IPS-18a (cell line): Measurements from ENCODE around the gene ITPRIP.

ENCODE experiments used
- H3K27ac ChIP-seq: one replicate; pipeline ENCODE4 v1.5.1; 2013; ENCODE audit warnings: low read length
- H3K27me3 ChIP-seq: one replicate; pipeline ENCODE4 v1.6.1; 2013; ENCODE audit warnings: mild to moderate bottlenecking, low read length; ENCODE audit not compliant: control insufficient read depth, insufficient read depth
- H3K36me3 ChIP-seq: one replicate; pipeline ENCODE4 v1.6.1; 2013; ENCODE audit warnings: low read depth, low read length; ENCODE audit not compliant: control insufficient read depth
- H3K4me1 ChIP-seq: one replicate; pipeline ENCODE4 v1.6.1; 2013; ENCODE audit warnings: low read depth, low read length; ENCODE audit not compliant: control insufficient read depth
- H3K4me3 ChIP-seq: one replicate; pipeline ENCODE4 v1.5.1; 2013; ENCODE audit warnings: low read length
- H3K9ac ChIP-seq: one replicate; pipeline ENCODE4 v1.6.1; 2013; ENCODE audit warnings: mild to moderate bottlenecking, low read length, moderate library complexity
- H3K9me3 ChIP-seq: one replicate; pipeline ENCODE4 v1.6.1; 2013; ENCODE audit warnings: low read depth, low read length; ENCODE audit not compliant: control insufficient read depth

Gene ITPRIP

DNA sequence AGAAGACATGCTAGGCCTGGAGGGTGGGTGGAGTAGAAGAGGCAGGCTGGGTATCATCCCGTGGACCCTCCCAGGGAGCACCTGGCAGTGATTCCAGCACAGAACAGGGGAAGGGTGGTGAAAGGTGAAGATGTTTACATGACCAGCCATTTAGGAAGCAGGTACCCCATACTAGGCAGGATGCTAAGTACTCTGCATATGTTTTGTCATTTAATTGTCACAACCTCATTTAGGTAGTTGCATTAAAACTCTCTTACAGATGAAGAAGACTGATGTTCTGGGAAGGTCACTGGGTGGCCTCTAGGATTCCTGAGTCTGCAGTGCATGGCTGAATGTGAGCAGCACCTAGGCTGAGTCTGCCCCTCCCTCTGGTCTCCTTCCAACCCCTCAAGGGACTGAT, 15.2 kb downstream of the ITPRIP start:
- Histone ChIP-seq H3K9me3 (no peaks in the 10 kb centered on the region), H3K36me3 (no peaks in the 10 kb centered on the region), H3K4me3 (no peak overlapping the region), H3K4me1 (peaks cover 51% of the 10 kb centered on the region), H3K9ac (no peak overlapping the region), H3K27me3 (no peaks in the 10 kb centered on the region), H3K27ac (no peak overlapping the region)

- Histone ChIP-seq H3K4me1 (peaks cover 51% of the 10 kb centered on the region), H3K4me3 (no peak overlapping the region), H3K27me3 (no peaks in the 10 kb centered on the region), H3K9ac (no peak overlapping the region), H3K27ac (no peak overlapping the region), H3K36me3 (no peaks in the 10 kb centered on the region), H3K9me3 (no peaks in the 10 kb centered on the region)
These were observed 15.9 kb downstream of the ITPRIP start for GRCh38 chr10:104322416-104322782.

- H3K9ac ChIP-seq: no peak overlapping the region
- peaks cover 49% of the 10 kb centered on the region for H3K4me1 ChIP-seq
- no peak overlapping the region for H3K4me3 ChIP-seq
- H3K36me3 ChIP-seq: no peaks in the 10 kb centered on the region
- H3K27me3 ChIP-seq: no peaks in the 10 kb centered on the region
- no peak overlapping the region for H3K27ac ChIP-seq
- H3K9me3 ChIP-seq: no peaks in the 10 kb centered on the region
These were observed 16.4 kb downstream of the ITPRIP start for GRCh38 chr10:104321725-104322415.

GRCh38 chr10:104321226-104321625, 17.0 kb downstream of the ITPRIP start:
- no peaks in the 10 kb centered on the region for H3K9me3 ChIP-seq
- no peaks in the 10 kb centered on the region for H3K27me3 ChIP-seq
- no peak overlapping the region for H3K27ac ChIP-seq
- no peaks in the 10 kb centered on the region for H3K36me3 ChIP-seq
- H3K9ac ChIP-seq: no peak overlapping the region
- H3K4me1 ChIP-seq: peaks cover 45% of the 10 kb centered on the region
- H3K4me3 ChIP-seq: no peak overlapping the region

DNA sequence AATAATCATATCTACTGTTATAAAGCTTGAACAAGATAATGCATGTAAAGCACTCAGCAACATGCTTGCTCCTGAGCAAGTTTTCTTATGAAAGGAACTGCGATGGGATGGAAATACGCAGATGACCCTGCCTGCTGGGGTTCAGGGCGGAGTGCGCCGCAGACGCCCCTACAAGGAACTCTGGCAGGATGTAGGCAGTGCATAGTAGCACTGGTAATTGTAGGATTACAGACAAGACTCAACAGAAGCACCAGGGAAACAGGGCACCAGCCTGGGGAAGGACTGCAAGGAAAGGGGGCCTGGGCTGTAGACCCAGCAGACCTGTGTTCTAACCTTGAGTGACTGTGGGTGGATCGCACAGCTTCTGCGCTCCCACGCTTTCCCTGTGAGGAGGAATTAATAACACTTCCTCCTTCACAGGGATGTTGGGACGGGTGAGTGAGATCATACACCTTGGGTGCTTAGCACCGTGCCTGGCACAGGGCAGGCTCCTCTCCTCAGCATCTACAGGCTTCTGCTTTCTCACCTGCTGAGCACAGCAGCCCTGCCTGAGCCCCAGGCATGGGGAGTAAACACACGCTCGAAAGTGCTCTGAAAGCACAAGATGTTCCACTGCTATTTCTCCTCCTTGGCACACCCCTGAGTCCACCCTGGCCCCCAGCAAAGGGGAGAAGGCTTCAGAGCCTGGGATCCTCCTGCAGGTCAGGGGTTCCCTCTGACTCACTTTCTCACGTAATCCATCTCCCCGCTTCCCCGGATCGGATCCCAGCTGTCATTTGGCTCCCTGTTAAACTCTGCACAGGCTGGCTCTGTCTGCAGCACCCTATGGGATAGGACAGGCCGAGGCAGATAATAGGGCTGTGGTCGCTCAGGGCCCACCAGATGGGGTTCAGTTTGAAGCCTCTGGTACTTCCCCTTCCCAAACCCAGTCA, 19.2 kb downstream of the ITPRIP start:
- peaks cover 43% of the 10 kb centered on the region for H3K4me1 ChIP-seq
- no peak overlapping the region for H3K9ac ChIP-seq
- no peak overlapping the region for H3K4me3 ChIP-seq
- no peak overlapping the region for H3K27ac ChIP-seq
- no peaks in the 10 kb centered on the region for H3K9me3 ChIP-seq
- H3K27me3 ChIP-seq: no peaks in the 10 kb centered on the region
- peaks cover 12% of the 10 kb centered on the region for H3K36me3 ChIP-seq

- Histone ChIP-seq H3K27ac (no peak overlapping the region), H3K9ac (no peak overlapping the region), H3K4me1 (peaks cover 35% of the 10 kb centered on the region), H3K9me3 (no peaks in the 10 kb centered on the region), H3K27me3 (no peaks in the 10 kb centered on the region), H3K36me3 (peaks cover 19% of the 10 kb centered on the region), H3K4me3 (no peak overlapping the region)
These were observed 19.9 kb downstream of the ITPRIP start for GRCh38 chr10:104318326-104318725.

DNA sequence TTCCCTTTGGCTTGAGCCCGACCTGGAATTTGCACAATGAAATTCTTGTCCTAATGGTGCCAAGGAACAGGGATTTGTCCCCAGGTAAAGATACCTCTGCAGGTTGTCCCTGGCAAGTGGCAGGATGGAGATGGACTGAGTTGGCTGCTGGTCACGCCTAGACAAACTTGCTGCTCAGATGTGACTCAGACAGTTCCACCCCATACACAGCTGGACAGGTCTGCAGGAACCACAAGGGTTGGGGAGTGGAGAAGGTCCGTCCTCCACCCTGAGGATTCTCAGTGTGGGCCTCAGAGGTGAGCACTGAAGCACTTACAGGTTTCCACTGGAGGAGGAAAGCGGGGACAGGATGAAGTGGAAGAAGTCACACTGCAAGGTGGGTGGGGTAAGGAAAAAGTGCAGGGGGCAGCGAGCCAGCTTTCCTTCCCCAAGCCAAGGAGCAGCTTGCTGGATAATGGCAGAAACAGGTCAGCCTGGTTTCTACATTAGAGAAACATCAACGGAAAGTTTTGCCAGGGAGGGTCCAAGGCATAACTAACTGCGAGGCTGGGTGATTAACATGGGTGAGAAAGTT, 20.5 kb downstream of the ITPRIP start:
- H3K27me3 ChIP-seq: no peaks in the 10 kb centered on the region
- H3K9ac ChIP-seq: no peak overlapping the region
- H3K27ac ChIP-seq: no peak overlapping the region
- H3K4me1 ChIP-seq: peaks cover 30% of the 10 kb centered on the region
- H3K9me3 ChIP-seq: no peaks in the 10 kb centered on the region
- H3K4me3 ChIP-seq: no peak overlapping the region
- peaks cover 25% of the 10 kb centered on the region for H3K36me3 ChIP-seq

DNA sequence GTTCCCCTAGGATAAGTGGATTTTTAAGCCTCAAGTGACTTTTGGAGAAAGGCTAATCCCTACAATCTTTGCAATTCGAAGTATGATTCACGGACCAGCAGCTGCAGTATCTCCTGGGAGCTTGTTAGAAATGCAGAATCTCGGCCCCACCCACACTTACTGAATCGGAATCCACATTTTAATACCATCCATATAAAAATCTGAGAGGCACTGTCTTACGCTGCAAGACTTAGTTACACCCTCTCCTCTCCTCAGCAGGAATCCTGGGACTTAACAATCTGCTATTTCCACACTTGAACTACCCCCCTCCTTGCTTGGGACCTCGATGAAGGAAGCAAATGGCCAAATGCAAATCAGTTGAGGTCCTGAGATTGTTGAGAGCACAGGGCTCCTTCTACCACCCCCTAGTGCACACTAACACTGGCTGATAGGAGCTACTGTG, 21.0 kb downstream of the ITPRIP start:
- Histone ChIP-seq H3K27me3 (no peaks in the 10 kb centered on the region), H3K27ac (no peak overlapping the region), H3K4me1 (peaks cover 25% of the 10 kb centered on the region), H3K36me3 (peaks cover 29% of the 10 kb centered on the region), H3K9ac (no peak overlapping the region), H3K9me3 (no peaks in the 10 kb centered on the region), H3K4me3 (no peak overlapping the region)

DNA sequence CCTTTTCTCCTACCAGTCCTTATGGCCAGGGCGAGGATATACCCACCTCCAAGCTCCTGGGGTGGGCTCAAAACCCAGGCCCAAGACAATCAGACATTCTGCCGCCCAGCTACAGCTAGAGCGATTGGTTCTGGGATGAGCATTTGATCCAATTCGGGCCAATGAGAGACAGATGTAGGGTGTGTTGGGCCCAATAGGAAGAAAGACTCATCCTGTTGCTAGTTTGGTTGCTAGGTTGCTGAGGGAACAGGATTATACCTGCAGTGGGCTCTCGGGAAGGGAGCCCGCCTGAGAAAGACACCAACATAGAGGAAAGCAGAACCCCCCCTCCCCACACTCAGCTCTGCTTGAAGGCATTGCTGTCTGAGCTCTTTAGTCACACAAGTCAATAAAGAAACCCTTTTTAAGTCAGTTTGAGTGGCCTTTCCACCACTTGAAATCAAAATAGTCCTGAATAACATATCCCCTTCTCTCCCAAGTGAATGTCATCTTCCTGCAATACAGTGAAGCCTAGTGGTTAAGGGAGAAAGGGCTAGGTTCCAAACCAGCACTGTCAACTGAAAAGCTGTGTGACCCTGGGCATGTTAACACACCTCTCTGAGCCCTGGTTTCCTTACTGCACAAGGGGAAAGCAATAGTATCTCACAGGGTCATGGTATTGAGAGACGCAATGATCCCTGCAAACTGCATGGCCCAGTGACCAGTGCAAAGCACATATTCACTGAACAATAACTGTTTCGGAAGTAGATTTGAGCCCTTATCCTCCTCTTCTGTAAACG, 21.8 kb downstream of the ITPRIP start:
- H3K4me3 ChIP-seq: no peak overlapping the region
- H3K9ac ChIP-seq: no peak overlapping the region
- peaks cover 20% of the 10 kb centered on the region for H3K4me1 ChIP-seq
- no peak overlapping the region for H3K27ac ChIP-seq
- H3K27me3 ChIP-seq: no peaks in the 10 kb centered on the region
- no peaks in the 10 kb centered on the region for H3K9me3 ChIP-seq
- peaks cover 37% of the 10 kb centered on the region for H3K36me3 ChIP-seq

DNA sequence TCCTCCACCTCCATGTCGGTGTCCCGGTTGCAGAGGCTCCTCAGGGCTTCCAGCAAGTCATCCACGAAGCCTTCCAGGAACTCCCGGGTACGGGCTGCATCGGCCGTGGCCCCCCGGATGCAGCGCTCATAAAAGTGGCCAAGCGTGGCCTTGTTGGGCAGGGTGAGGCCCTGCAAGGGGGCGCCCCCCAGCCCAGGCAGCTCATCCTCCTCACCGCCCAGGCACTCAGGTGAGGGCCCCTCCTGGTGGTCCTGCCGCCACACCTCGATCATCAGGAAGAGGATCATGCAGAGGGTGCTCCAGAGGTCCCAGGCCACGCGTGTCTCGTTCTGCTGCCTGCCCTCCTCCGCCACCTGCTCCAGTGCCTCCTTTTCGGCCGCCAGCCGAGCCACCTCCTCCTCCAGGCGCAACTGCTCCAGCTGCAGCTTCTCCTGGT, 22.8 kb downstream of the ITPRIP start:
- H3K4me1 ChIP-seq: peaks cover 20% of the 10 kb centered on the region
- H3K27ac ChIP-seq: no peak overlapping the region
- H3K9ac ChIP-seq: no peak overlapping the region
- H3K9me3 ChIP-seq: no peaks in the 10 kb centered on the region
- H3K36me3 ChIP-seq: peaks cover 39% of the 10 kb centered on the region
- no peaks in the 10 kb centered on the region for H3K27me3 ChIP-seq
- no peak overlapping the region for H3K4me3 ChIP-seq
